Suprapubic skin (tissue), 4 donors: ENCODE data around the gene GAK.

Source experiments
- CTCF ChIP-seq, 2 donors: fragments of 200-600 bp in 1 of 2; fragments of 450-650 bp in 1 of 2; sonication (generic) in 1 of 2; IDR thresholded peaks; one replicate each; pipeline ENCODE4 v1.5.1; 2016 to 2019; ENCODE audit warnings: antibody characterized with exemption in 2 of 2, mild to moderate bottlenecking in 1 of 2, moderate library complexity in 1 of 2
- EP300 ChIP-seq: sonication (generic); formaldehyde crosslinking; IDR thresholded peaks from one replicate; pipeline ENCODE4 v1.6.1; 2017; ENCODE audit warnings: antibody characterized with exemption
- POLR2A ChIP-seq, 2 donors: fragments of 450-650 bp; IDR thresholded peaks; one replicate each; pipeline ENCODE4 v1.6.1; 2017; ENCODE audit warnings: antibody characterized with exemption in 2 of 2, mild to moderate bottlenecking in 2 of 2, moderate library complexity in 2 of 2
- POLR2AphosphoS5 ChIP-seq, 3 donors: sonication (generic); formaldehyde crosslinking; IDR thresholded peaks; one replicate each; pipeline ENCODE4 v1.6.1; 2017; ENCODE audit warnings: antibody characterized with exemption in 3 of 3

DNA sequence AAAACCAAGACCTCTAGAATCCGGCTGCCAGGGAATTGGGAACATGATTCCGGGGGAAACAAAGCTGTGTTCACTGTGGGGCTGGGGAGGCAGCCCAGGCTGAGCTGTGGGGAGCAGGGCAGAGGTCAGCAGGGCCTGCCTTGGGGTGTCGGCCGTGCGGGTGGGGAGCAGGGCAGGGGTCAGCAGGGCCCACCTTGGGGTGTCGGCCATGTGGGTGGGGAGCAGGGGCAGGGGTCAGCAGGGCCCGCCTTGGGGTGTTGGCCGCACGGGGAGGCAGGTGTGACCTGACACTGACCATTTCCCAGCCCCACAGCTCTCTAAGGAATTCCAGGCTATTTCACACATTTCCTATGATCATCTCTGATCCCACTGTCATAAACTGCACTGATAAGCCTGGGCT, 60.6 kb downstream of the GAK start:
- TF ChIP-seq POLR2A (IDR thresholded peaks at IDR 0.05) (no peak), EP300 (no peak), POLR2AphosphoS5 (IDR thresholded peaks at IDR 0.05) (no peak), CTCF (IDR thresholded peaks at IDR 0.05) (no peak)
